HepG2 (cell line): Measurements from ENCODE around the gene DSTYK. TPM values are rescaled to one million over a fixed set of nuclear protein-coding genes. Genes with fewer than 3 reads are reported as not detected.
A peak's percentile ranks its signal among the peaks of the same experiment; 100 is the strongest.

ENCODE experiments used
- ADNP ChIP-seq: sonication (generic); formaldehyde crosslinking; IDR thresholded peaks from 2 replicates; pipeline ENCODE4 v1.4.0; 2020; ENCODE audit warnings: missing genetic modification reagents
- CHD2 ChIP-seq: IDR thresholded peaks from 2 replicates; pipeline ENCODE4 v1.6.1; 2011; ENCODE audit warnings: low read depth, low read length, improper control_type of control experiment
- EZH2 ChIP-seq: conservative IDR thresholded peaks from 2 replicates; pipeline ENCODE4 v1.6.1; 2012; ENCODE audit warnings: mild to moderate bottlenecking, low read depth, low read length, moderate library complexity
- MIXL1 ChIP-seq: IDR thresholded peaks from 2 replicates; pipeline ENCODE4 v1.6.1; 2016
- MTA1 ChIP-seq: sonication (generic); formaldehyde crosslinking; IDR thresholded peaks from 2 replicates; pipeline ENCODE4 v1.4.0; 2020; ENCODE audit warnings: missing genetic modification reagents, mild to moderate bottlenecking, borderline replicate concordance
- NFKBIZ ChIP-seq: IDR thresholded peaks from 2 replicates; pipeline ENCODE4 v1.6.1; 2018; ENCODE audit warnings: missing genetic modification reagents, missing compliant biosample characterization
- RFXAP ChIP-seq: sonication (generic); formaldehyde crosslinking; IDR thresholded peaks from 2 replicates; pipeline ENCODE4 v1.4.0; 2020; ENCODE audit warnings: missing genetic modification reagents, borderline replicate concordance
- SATB2 ChIP-seq: sonication (generic); formaldehyde crosslinking; IDR thresholded peaks from 2 replicates; pipeline ENCODE4 v1.5.0; 2020; ENCODE audit warnings: missing genetic modification reagents
- SETDB1 ChIP-seq: sonication (generic); formaldehyde crosslinking; IDR thresholded peaks from 2 replicates; pipeline ENCODE4 v1.5.1; 2020; ENCODE audit warnings: missing genetic modification reagents, mild to moderate bottlenecking, borderline replicate concordance
- SMARCC2 ChIP-seq: fragments of 450-650 bp; IDR thresholded peaks from 2 replicates; pipeline ENCODE4 v1.6.1; 2017; ENCODE audit warnings: antibody characterized with exemption, mild to moderate bottlenecking
- SNAPC5 ChIP-seq: sonication (generic); formaldehyde crosslinking; IDR thresholded peaks from 2 replicates; pipeline ENCODE4 v1.8.1; 2023; ENCODE audit warnings: mild to moderate bottlenecking, missing genetic modification reagents, borderline replicate concordance
- SRF ChIP-seq: IDR thresholded peaks from 2 replicates; pipeline ENCODE4 v1.6.1; 2011; ENCODE audit warnings: mild to moderate bottlenecking, low read depth, low read length, moderate library complexity
- TMF1 ChIP-seq: sonication (generic); formaldehyde crosslinking; IDR thresholded peaks from 2 replicates; pipeline ENCODE4 v1.8.1; 2022; ENCODE audit warnings: low read depth, missing genetic modification reagents
- ZNF263 ChIP-seq: sonication (generic); formaldehyde crosslinking; IDR thresholded peaks from 2 replicates; pipeline ENCODE4 v1.4.0; 2020; ENCODE audit warnings: missing genetic modification reagents
- ZNF30 ChIP-seq: sonication (generic); formaldehyde crosslinking; IDR thresholded peaks from 2 replicates; pipeline ENCODE4 v1.5.0; 2020; ENCODE audit warnings: mild to moderate bottlenecking, missing genetic modification reagents
- ZNF329 ChIP-seq: sonication (generic); formaldehyde crosslinking; IDR thresholded peaks from 2 replicates; pipeline ENCODE4 v1.9.0; 2021; ENCODE audit warnings: low read depth, mild to moderate bottlenecking, missing genetic modification reagents
- ZNF432 ChIP-seq: sonication (generic); formaldehyde crosslinking; IDR thresholded peaks from 2 replicates; pipeline ENCODE4 v1.5.0; 2020; ENCODE audit warnings: missing genetic modification reagents, mild to moderate bottlenecking, borderline replicate concordance
- ZNF451 ChIP-seq: sonication (generic); formaldehyde crosslinking; IDR thresholded peaks from 2 replicates; pipeline ENCODE4 v1.5.0; 2020; ENCODE audit warnings: mild to moderate bottlenecking, missing genetic modification reagents
- ZNF687 ChIP-seq: sonication (generic); formaldehyde crosslinking; IDR thresholded peaks from 2 replicates; pipeline ENCODE4 v1.5.1; 2020; ENCODE audit warnings: mild to moderate bottlenecking, missing genetic modification reagents, moderate library complexity
- polyA plus RNA-seq, 8 experiments: library from polyadenylated mRNA; depleted of rRNA in 3 of 8; stranded (reverse) in 7 of 8; unstranded in 1 of 8; fragments of >200 nt; fragmentation: Illumina TruSeq in 4 of 8; extraction: Trizol in 4 of 8; gene quantifications; 2 replicates each; pipeline versions ENCODE4 v1.2.1 to v1.2.3, GENCODE V29; 2011 to 2016; ENCODE audit warnings: low read depth in 4 of 8, missing spikeins in 1 of 8, mixed read lengths in 1 of 8; ENCODE audit not compliant: insufficient read depth in 1 of 8
- total RNA-seq, 5 experiments: library from RNA; depleted of rRNA; stranded (reverse); fragments of >200 nt; fragmentation: Illumina TruSeq; extraction: Trizol; gene quantifications; 2 replicates each; pipeline ENCODE4 v1.2.3, GENCODE V29; 2016; ENCODE audit warnings: low read depth in 1 of 5
- TF ChIP-seq, protein P1 (sequence below), 2 experiments: sonication (generic) in 1 of 2; formaldehyde crosslinking in 1 of 2; IDR thresholded peaks; 2 replicates each; pipeline versions ENCODE4 v1.4.0 to v1.6.1; 2018 to 2020; ENCODE audit warnings: missing genetic modification reagents in 2 of 2, borderline replicate concordance in 1 of 2, low read depth in 1 of 2, mild to moderate bottlenecking in 1 of 2, missing biosample characterization in 1 of 2
- TF ChIP-seq, protein P2 (sequence below): sonication (generic); formaldehyde crosslinking; IDR thresholded peaks from 2 replicates; pipeline ENCODE4 v1.4.0; 2020; ENCODE audit warnings: mild to moderate bottlenecking, missing genetic modification reagents
- TF ChIP-seq, protein P3 (sequence below): sonication (generic); formaldehyde crosslinking; IDR thresholded peaks from 2 replicates; pipeline ENCODE4 v1.4.0; 2020; ENCODE audit warnings: missing genetic modification reagents

Gene DSTYK
- total and polyA plus RNA-seq, 2 of the 13 experiments (the other 11 are each of a cell fraction or from before 2014, with no cell fraction given): 2.6 to 4.8 TPM

DNA sequence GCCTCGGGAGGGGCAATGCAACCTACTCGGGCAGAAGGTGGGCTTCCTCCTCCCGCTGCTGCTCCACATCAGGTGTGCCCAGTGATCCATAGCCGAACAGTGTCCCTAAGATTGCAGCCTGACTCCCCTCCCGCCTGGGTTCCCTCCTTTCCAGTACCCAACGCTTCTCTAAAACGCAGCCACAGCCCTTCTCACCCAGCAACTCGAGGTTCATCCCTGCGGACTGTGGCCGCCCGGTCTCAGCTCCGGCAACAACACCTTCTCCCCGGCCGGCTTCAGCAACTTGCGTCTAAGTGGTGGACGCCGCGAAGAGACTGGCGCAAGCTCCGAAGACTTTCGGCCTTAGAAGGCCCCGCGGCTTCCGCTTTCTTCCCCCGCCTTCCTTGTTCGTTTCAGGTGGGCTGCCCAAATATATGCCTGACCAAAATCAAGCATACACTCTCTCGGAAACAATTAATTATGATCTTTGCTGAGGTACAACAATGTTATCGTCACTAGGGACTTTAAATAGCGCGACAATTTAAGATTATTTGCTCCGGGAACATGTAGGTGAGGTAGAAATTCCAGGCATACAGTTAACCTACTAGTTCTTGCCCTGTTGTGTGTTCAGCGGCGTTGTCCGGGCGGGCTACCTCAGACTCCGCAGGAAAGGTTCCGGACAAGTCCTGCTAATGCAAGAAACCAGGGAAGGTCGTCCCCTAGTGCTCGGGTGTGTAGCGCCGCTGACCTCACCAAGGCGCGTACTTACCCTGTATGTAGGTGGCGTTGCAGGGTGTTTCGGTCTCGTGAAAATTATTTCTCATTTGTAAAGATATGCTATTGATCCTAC lies 89.6 kb downstream of the DSTYK start, which contains the start of gene RBBP5 (continued):
- TF ChIP-seq TMF1 (CRISPR knock-in tag) (peak; percentile 66; the same call in 1 of the 2 replicates), SMARCC2 (no peak), SRF (peak; percentile 78; the same call in 1 of the 2 replicates), ZNF263 (CRISPR knock-in tag) (no peak), NFKBIZ (peak; percentile 51; the same call in 1 of the 2 replicates), ZNF432 (CRISPR knock-in tag) (no peak), ZNF329 (CRISPR knock-in tag) (no peak), RFXAP (CRISPR knock-in tag) (0 out of 2 replicates have a peak, but pooled peaks have one; percentile 27), ADNP (CRISPR knock-in tag) (no peak), CHD2 (no peak), MIXL1 (CRISPR knock-in tag) (peak; percentile 69), SETDB1 (CRISPR knock-in tag) (no peak), SNAPC5 (no peak), ZNF30 (CRISPR knock-in tag) (no peak), MTA1 (CRISPR knock-in tag) (no peak), ZNF687 (CRISPR knock-in tag) (peak; percentile 71), ZNF451 (CRISPR knock-in tag) (0 out of 2 replicates have a peak, but pooled peaks have one; percentile 63), SATB2 (CRISPR knock-in tag) (no peak), EZH2 (no peak)
- TF ChIP-seq, protein P1, sequence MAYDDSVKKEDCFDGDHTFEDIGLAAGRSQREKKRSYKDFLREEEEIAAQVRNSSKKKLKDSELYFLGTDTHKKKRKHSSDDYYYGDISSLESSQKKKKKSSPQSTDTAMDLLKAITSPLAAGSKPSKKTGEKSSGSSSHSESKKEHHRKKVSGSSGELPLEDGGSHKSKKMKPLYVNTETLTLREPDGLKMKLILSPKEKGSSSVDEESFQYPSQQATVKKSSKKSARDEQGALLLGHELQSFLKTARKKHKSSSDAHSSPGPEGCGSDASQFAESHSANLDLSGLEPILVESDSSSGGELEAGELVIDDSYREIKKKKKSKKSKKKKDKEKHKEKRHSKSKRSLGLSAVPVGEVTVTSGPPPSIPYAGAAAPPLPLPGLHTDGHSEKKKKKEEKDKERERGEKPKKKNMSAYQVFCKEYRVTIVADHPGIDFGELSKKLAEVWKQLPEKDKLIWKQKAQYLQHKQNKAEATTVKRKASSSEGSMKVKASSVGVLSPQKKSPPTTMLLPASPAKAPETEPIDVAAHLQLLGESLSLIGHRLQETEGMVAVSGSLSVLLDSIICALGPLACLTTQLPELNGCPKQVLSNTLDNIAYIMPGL (CRISPR knock-in tag; IDR thresholded peaks at IDR 0.05; ENCODE audit: borderline replicate concordance in 1 of 2, low read depth in 1 of 2): peak; percentile 98 to 99
- TF ChIP-seq, protein P2, sequence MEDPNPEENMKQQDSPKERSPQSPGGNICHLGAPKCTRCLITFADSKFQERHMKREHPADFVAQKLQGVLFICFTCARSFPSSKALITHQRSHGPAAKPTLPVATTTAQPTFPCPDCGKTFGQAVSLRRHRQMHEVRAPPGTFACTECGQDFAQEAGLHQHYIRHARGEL (CRISPR knock-in tag): no peak
- TF ChIP-seq, protein P3, sequence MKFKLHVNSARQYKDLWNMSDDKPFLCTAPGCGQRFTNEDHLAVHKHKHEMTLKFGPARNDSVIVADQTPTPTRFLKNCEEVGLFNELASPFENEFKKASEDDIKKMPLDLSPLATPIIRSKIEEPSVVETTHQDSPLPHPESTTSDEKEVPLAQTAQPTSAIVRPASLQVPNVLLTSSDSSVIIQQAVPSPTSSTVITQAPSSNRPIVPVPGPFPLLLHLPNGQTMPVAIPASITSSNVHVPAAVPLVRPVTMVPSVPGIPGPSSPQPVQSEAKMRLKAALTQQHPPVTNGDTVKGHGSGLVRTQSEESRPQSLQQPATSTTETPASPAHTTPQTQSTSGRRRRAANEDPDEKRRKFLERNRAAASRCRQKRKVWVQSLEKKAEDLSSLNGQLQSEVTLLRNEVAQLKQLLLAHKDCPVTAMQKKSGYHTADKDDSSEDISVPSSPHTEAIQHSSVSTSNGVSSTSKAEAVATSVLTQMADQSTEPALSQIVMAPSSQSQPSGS (CRISPR knock-in tag): peak; percentile 91
